ENCODE results near the gene OR2C3. TPM values are rescaled to one million over a fixed set of nuclear protein-coding genes. Genes with fewer than 3 reads are reported as not detected.

The OR2C3 gene
- total and polyA plus RNA-seq, 2 of the 13 experiments (the other 11 are each of a cell fraction or from before 2014, with no cell fraction given): not detected

DNA sequence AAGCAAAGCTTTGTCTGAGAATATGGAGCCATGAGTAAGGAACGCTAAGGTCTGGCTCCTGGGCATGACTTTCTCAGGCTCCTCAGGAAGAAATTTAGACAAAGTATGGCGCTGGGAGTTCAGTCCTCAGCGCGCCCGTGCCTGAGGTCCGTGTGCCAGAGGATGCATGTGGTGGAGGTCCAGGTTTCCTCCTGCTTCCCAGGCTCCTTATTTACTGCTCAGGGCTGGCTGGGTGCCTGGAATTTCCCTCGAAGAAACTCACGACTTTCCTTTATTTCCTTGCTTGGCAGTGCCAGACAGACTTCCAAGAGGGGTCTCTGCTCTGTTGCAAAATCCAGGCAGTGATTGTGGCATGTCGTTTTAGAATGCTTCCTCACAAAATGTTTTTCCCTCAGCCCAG, 26.0 kb upstream of the OR2C3 start:
- TF ChIP-seq, protein P1, sequence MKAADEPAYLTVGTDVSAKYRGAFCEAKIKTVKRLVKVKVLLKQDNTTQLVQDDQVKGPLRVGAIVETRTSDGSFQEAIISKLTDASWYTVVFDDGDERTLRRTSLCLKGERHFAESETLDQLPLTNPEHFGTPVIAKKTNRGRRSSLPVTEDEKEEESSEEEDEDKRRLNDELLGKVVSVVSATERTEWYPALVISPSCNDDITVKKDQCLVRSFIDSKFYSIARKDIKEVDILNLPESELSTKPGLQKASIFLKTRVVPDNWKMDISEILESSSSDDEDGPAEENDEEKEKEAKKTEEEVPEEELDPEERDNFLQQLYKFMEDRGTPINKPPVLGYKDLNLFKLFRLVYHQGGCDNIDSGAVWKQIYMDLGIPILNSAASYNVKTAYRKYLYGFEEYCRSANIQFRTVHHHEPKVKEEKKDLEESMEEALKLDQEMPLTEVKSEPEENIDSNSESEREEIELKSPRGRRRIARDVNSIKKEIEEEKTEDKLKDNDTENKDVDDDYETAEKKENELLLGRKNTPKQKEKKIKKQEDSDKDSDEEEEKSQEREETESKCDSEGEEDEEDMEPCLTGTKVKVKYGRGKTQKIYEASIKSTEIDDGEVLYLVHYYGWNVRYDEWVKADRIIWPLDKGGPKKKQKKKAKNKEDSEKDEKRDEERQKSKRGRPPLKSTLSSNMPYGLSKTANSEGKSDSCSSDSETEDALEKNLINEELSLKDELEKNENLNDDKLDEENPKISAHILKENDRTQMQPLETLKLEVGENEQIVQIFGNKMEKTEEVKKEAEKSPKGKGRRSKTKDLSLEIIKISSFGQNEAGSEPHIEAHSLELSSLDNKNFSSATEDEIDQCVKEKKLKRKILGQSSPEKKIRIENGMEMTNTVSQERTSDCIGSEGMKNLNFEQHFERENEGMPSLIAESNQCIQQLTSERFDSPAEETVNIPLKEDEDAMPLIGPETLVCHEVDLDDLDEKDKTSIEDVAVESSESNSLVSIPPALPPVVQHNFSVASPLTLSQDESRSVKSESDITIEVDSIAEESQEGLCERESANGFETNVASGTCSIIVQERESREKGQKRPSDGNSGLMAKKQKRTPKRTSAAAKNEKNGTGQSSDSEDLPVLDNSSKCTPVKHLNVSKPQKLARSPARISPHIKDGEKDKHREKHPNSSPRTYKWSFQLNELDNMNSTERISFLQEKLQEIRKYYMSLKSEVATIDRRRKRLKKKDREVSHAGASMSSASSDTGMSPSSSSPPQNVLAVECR (CRISPR knock-in tag; IDR thresholded peaks at IDR 0.05; ENCODE audit: borderline replicate concordance): no peak
- no peak for TF ChIP-seq KDM4B (CRISPR knock-in tag; IDR thresholded peaks at IDR 0.05)
- no peak for TF ChIP-seq ZSCAN12 (CRISPR knock-in tag; IDR thresholded peaks at IDR 0.05)
- no peak for TF ChIP-seq TBX2 (CRISPR knock-in tag; IDR thresholded peaks at IDR 0.05; ENCODE audit: borderline replicate concordance)
- TF ChIP-seq DNMT3B (CRISPR knock-in tag; conservative IDR thresholded peaks at IDR 0.05): no peak

More for the DNA sequence above, 26.0 kb upstream of the OR2C3 start:
- no TSS peak for BruUV-seq (replicated peaks)
- ChIA-PET CTCF (ENCODE audit: low intra/inter-chr PET ratio, low total read pairs) (no interaction called here), POLR2A (no interaction called here)
- H3K9me3 ChIP-seq (ENCODE audit: low read length): no peaks in the 10 kb centered on the region
- ATAC-seq (no peak), FAIRE-seq (no peak), DNase-seq (ENCODE audit: low spot score) (no peak)
- H3K4me1 ChIP-seq (ENCODE audit: insufficient read depth, low read length): no peaks in the 10 kb centered on the region
- no peak overlapping the region for H3K27ac ChIP-seq (ENCODE audit: extremely low read length, insufficient read depth, low read length)
- H4K20me1 ChIP-seq (ENCODE audit: insufficient read depth, low read length): no peaks in the 10 kb centered on the region
- H3K27me3 ChIP-seq (ENCODE audit: control insufficient read depth in 1 of 2, insufficient read depth in 2 of 2, low read length in 2 of 2): peaks cover 0 to 4% of the 10 kb centered on the region in 2 experiments; a peak in 3 of 5 replicates
- intact Hi-C loops (cut with micrococcal nuclease; ENCODE audit: unreplicated experiment): no loop called here
- no peaks in the 10 kb centered on the region for H3K36me3 ChIP-seq (replicated peaks in 1 of 2; ENCODE audit: control insufficient read depth in 1 of 2, insufficient read depth in 2 of 2, low read length in 2 of 2)
- no peaks in the 10 kb centered on the region for H3K79me2 ChIP-seq (ENCODE audit: insufficient read depth, low read length)
- in situ Hi-C loops (cut with HindIII; ENCODE audit: extremely low pct_ligation_motif_present, low pct_unique_long_range_greater_than_20kb): no loop called here
- no peak overlapping the region for H3K9ac ChIP-seq (ENCODE audit: insufficient read depth, low read depth, low read length)
- no peak overlapping the region for H2AFZ ChIP-seq (ENCODE audit: low read length)
- WGBS (ENCODE audit: low lambda C conversion rate): 0% methylated on average over 4 of the region's 9 CpGs
- no peak overlapping the region for H3K4me2 ChIP-seq (ENCODE audit: low read depth, low read length)
- no peak overlapping the region for H3K4me3 ChIP-seq (replicated peaks in 1 of 3; ENCODE audit: insufficient read depth in 1 of 3, low read depth in 2 of 3, low read length in 3 of 3)

All from HepG2 (cell line).